Measurements from ENCODE around the gene C1QA.

DNA sequence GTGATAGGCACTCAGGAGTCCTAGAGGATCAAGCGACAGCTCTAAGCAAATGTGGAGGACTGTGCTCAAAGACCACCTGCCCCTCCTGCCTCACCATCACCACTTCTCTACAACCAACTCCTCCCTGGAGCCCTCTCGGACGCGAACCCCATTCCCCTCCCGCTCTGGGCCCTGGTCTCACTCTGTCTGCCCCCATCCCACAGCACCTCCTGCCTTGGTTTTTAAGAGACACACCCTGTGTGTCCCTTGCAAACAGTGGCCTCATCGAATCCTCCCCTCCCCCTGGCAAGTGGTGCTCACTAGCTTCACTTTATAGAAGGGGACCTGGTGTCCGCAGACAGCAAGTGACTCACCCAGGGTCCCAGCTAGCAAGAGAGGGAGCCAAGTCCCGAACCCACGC is 44.4 kb upstream of the C1QA start:
- TF ChIP-seq, protein P1, sequence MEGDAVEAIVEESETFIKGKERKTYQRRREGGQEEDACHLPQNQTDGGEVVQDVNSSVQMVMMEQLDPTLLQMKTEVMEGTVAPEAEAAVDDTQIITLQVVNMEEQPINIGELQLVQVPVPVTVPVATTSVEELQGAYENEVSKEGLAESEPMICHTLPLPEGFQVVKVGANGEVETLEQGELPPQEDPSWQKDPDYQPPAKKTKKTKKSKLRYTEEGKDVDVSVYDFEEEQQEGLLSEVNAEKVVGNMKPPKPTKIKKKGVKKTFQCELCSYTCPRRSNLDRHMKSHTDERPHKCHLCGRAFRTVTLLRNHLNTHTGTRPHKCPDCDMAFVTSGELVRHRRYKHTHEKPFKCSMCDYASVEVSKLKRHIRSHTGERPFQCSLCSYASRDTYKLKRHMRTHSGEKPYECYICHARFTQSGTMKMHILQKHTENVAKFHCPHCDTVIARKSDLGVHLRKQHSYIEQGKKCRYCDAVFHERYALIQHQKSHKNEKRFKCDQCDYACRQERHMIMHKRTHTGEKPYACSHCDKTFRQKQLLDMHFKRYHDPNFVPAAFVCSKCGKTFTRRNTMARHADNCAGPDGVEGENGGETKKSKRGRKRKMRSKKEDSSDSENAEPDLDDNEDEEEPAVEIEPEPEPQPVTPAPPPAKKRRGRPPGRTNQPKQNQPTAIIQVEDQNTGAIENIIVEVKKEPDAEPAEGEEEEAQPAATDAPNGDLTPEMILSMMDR (conservative IDR thresholded peaks at IDR 0.05 in 1 of 2, IDR thresholded peaks at IDR 0.05 in 1 of 2; ENCODE audit: low read depth in 1 of 2, low read length in 2 of 2): no peak
- TF ChIP-seq EZH2 (IDR thresholded peaks at IDR 0.05; ENCODE audit: low read length, missing control alignments): no peak

All from fibroblast of lung (primary cell).